A549 (cell line): Measurements from ENCODE around the gene TBCCD1. TPM values are rescaled to one million over a fixed set of nuclear protein-coding genes. Genes with fewer than 3 reads are reported as not detected.

Source experiments
- ATAC-seq, 2 experiments: fragments of 200-7000 bp in 1 of 2; fragments of >200 bp in 1 of 2; cut with Nextera tagmentation in 1 of 2; cut with Tn5 transposase in 1 of 2; 3 replicates each; pipeline versions ENCODE4 v1.8.0 to v1.9.1; 2018 to 2020; ENCODE audit warnings: mild to moderate bottlenecking in 1 of 2, moderate library complexity in 1 of 2
- CTCF ChIA-PET: fragments of 300-600 bp; sonication (Branson Sonifier 250); formaldehyde crosslinking; extraction: SDS; loops from one replicate; lab custom pipeline; 2021; ENCODE audit warnings: antibody characterized with exemption, inconsistent platforms; lab: Yijun Ruan, JAX
- POLR2A ChIA-PET: fragments of 350-600 bp; formaldehyde crosslinking; extraction: SDS; loops from one replicate; lab custom pipeline; 2021; ENCODE audit warnings: antibody characterized with exemption, inconsistent platforms; lab: Yijun Ruan, JAX
- DNase-seq, 2 experiments: peaks; one replicate each; pipeline versions ENCODE4 v3.0.0 to v3.0.0-alpha.2; 2011 to 2016; ENCODE audit warnings: low read depth in 1 of 2, low spot score in 1 of 2
- FAIRE-seq: peaks from 2 replicates; lab custom pipeline; 2011; peaks lifted over from hg19 to GRCh38; lab: Jason Lieb, UNC
- H3K27ac ChIP-seq, 2 experiments: fragments of >200 bp; sonication (Bioruptor Twin); formaldehyde crosslinking; 3 replicates each; pipeline ENCODE4 v1.5.1; 2016 to 2017
- H3K4me1 ChIP-seq: fragments of >200 bp; sonication (Bioruptor Twin); formaldehyde crosslinking; 3 replicates; pipeline ENCODE4 v1.6.1; 2016
- H3K4me2 ChIP-seq: fragments of >200 bp; sonication (Bioruptor Twin); formaldehyde crosslinking; 3 replicates; pipeline ENCODE4 v1.6.1; 2016
- H3K4me3 ChIP-seq: fragments of >200 bp; sonication (Bioruptor Twin); formaldehyde crosslinking; 3 replicates; pipeline ENCODE4 v1.5.1; 2016
- H3K9me3 ChIP-seq: fragments of >200 bp; sonication (Bioruptor Twin); formaldehyde crosslinking; 3 replicates; pipeline ENCODE4 v1.6.1; 2016
- BHLHE40 ChIP-seq: IDR thresholded peaks from 2 replicates; pipeline ENCODE4 v1.6.1; 2012; ENCODE audit warnings: low read depth, low read length, inconsistent platforms
- CBX2 ChIP-seq: fragments of 200-600 bp; sonication (generic); IDR thresholded peaks from 2 replicates; pipeline ENCODE4 v1.6.1; 2016; ENCODE audit warnings: low read depth, mild to moderate bottlenecking, borderline replicate concordance
- CHD4 ChIP-seq: fragments of 200-600 bp; sonication (generic); IDR thresholded peaks from 2 replicates; pipeline ENCODE4 v1.6.1; 2016; ENCODE audit warnings: antibody characterized with exemption, mild to moderate bottlenecking, borderline replicate concordance
- EHMT2 ChIP-seq: fragments of 200-600 bp; sonication (generic); IDR thresholded peaks from 2 replicates; pipeline ENCODE4 v1.6.1; 2016; ENCODE audit warnings: antibody characterized with exemption, low read depth, mild to moderate bottlenecking, moderate library complexity
- ESRRA ChIP-seq: fragments of 150-350 bp; IDR thresholded peaks from 2 replicates; pipeline ENCODE4 v1.6.1; 2014; ENCODE audit warnings: mild to moderate bottlenecking, low read length, borderline replicate concordance
- FOSB ChIP-seq: fragments of 250-450 bp; sonication (Bioruptor Pico); IDR thresholded peaks from 2 replicates; pipeline ENCODE4 v1.5.0; 2020; ENCODE audit warnings: mild to moderate bottlenecking, moderate library complexity
- FOSL2 ChIP-seq, 2 experiments: fragments of 450-650 bp in 1 of 2; fragments of >200 bp in 1 of 2; sonication (Bioruptor Twin) in 1 of 2; formaldehyde crosslinking; IDR thresholded peaks; 2 replicates each; pipeline versions ENCODE4 v1.5.0 to v1.6.1; 2016 to 2020; ENCODE audit warnings: mild to moderate bottlenecking in 1 of 2, moderate library complexity in 1 of 2
- FOXS1 ChIP-seq: fragments of 250-450 bp; sonication (Bioruptor Pico); IDR thresholded peaks from 2 replicates; pipeline ENCODE4 v1.5.0; 2020; ENCODE audit warnings: mild to moderate bottlenecking, moderate library complexity
- HDAC2 ChIP-seq: fragments of 200-600 bp; sonication (generic); IDR thresholded peaks from 2 replicates; pipeline ENCODE4 v1.6.1; 2016
- HEYL ChIP-seq: fragments of 250-450 bp; sonication (Bioruptor Pico); IDR thresholded peaks from 2 replicates; pipeline ENCODE4 v1.8.0; 2021; ENCODE audit warnings: mild to moderate bottlenecking, moderate library complexity
- HOXA7 ChIP-seq: fragments of 250-450 bp; sonication (Bioruptor Pico); IDR thresholded peaks from 2 replicates; pipeline ENCODE4 v1.5.0; 2020; ENCODE audit warnings: mild to moderate bottlenecking, moderate library complexity
- HOXB5 ChIP-seq: fragments of 250-450 bp; sonication (Bioruptor Pico); IDR thresholded peaks from 2 replicates; pipeline ENCODE4 v1.5.0; 2020; ENCODE audit warnings: mild to moderate bottlenecking, moderate library complexity
- JUN ChIP-seq, 2 experiments: fragments of >200 bp; sonication (Bioruptor Twin); formaldehyde crosslinking; IDR thresholded peaks; 2 replicates in 1 of 2; 3 replicates in 1 of 2; pipeline ENCODE4 v1.6.1; 2016 to 2017
- KDM1A ChIP-seq: fragments of 200-600 bp; sonication (generic); IDR thresholded peaks from 2 replicates; pipeline ENCODE4 v1.6.1; 2016; ENCODE audit warnings: low read depth, mild to moderate bottlenecking
- MAZ ChIP-seq: fragments of 150-350 bp; IDR thresholded peaks from 2 replicates; pipeline ENCODE4 v1.6.1; 2014; ENCODE audit warnings: antibody characterized with exemption, low read depth, low read length, borderline replicate concordance
- NFE2L2 ChIP-seq: fragments of 150-350 bp; conservative IDR thresholded peaks from 2 replicates; pipeline ENCODE4 v1.6.1; 2014; ENCODE audit warnings: low read length
- RARB ChIP-seq: fragments of 250-450 bp; sonication (Bioruptor Pico); IDR thresholded peaks from 2 replicates; pipeline ENCODE4 v1.8.0; 2021; ENCODE audit warnings: mild to moderate bottlenecking, moderate library complexity
- RCOR1 ChIP-seq: fragments of 150-350 bp; IDR thresholded peaks from 2 replicates; pipeline ENCODE4 v1.6.1; 2014; ENCODE audit warnings: antibody characterized with exemption, low read length, low read depth
- REST ChIP-seq: fragments of 200-600 bp; sonication (generic); IDR thresholded peaks from 2 replicates; pipeline ENCODE4 v1.6.1; 2016; ENCODE audit warnings: antibody characterized with exemption, mild to moderate bottlenecking, moderate library complexity
- RNF2 ChIP-seq: fragments of 200-600 bp; sonication (generic); IDR thresholded peaks from 2 replicates; pipeline ENCODE4 v1.6.1; 2016; ENCODE audit warnings: low read depth, mild to moderate bottlenecking, antibody characterized with exemption, moderate library complexity, borderline replicate concordance
- TP53 ChIP-seq: fragments of 250-450 bp; sonication (Bioruptor Pico); IDR thresholded peaks from 2 replicates; pipeline ENCODE4 v1.5.0; 2021; ENCODE audit warnings: mild to moderate bottlenecking, moderate library complexity
- ZC3H11A ChIP-seq: fragments of 450-650 bp; IDR thresholded peaks from 2 replicates; pipeline ENCODE4 v1.6.1; 2014; ENCODE audit warnings: antibody characterized with exemption, mild to moderate bottlenecking
- WGBS: methylation state at CpG from one replicate; pipeline ENCODE4 v1.1.6; 2017; ENCODE audit errors: missing lambda C conversion rate; 5-methylcytosine and 5-hydroxymethylcytosine counted together
- polyA plus RNA-seq, 4 experiments: library from polyadenylated mRNA; depleted of rRNA in 3 of 4; stranded (reverse); fragments of >200 nt; fragmentation: RNase III in 1 of 4; extraction: RNeasy Plus Mini Kit Qiagen cat#74134 plus additional on column Dnase treatment in 1 of 4; gene quantifications; 2 replicates in 3 of 4; 3 replicates in 1 of 4; pipeline ENCODE4 v1.2.3, GENCODE V29; 2011 to 2017
- TF ChIP-seq, protein P1 (sequence below): fragments of >200 bp; sonication (Bioruptor Twin); formaldehyde crosslinking; IDR thresholded peaks from 3 replicates; pipeline ENCODE4 v1.5.1; 2016
- TF ChIP-seq, protein P2 (sequence below): IDR thresholded peaks from 2 replicates; pipeline ENCODE4 v1.6.1; 2012
- TF ChIP-seq, protein P3 (sequence below): fragments of 250-450 bp; sonication (Bioruptor Pico); IDR thresholded peaks from 2 replicates; pipeline ENCODE4 v1.5.0; 2021; ENCODE audit warnings: mild to moderate bottlenecking, moderate library complexity, borderline replicate concordance

Gene TBCCD1
- polyA plus RNA-seq, 2 of the 4 experiments (the other 2 are of a cell fraction) = 5.8 to 11.4 TPM

DNA sequence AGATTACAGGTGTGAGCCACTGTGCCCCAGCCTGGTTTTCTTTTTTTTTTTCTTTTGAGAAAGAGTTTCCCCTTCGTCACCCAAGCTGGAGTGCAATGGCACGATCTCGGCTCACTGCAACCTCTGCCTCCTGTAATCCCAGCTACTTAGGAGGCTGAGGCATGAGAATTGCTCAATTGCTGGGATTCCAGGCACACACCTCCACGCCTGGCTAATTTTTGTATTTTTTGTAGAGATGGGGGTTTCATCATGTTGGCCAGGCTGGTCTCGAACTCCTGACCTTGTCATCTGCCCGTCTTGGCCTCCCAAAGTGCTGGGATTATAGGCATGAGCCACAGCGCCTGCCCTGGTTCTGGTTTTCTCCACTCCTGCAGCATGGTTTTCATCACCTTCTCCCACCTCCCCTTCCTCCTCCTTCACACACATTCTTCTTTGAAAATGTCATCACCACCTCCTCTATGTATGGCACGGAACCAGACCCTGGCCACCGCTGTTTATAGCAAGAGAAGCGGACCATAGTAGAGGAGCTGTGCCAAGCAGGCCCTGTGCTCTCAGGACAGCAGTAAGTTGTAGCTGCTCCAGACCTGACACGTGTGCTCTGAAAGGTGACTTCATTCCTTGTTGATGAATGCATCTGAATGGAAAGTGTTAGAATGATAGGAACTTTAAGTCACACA is 31.1 kb upstream of the TBCCD1 start (continued):
- no peak for TF ChIP-seq EHMT2
- no peak for TF ChIP-seq ESRRA
- TF ChIP-seq RNF2 = no peak
- TF ChIP-seq RCOR1 = no peak
- TF ChIP-seq CHD4 = no peak
- TF ChIP-seq NFE2L2 = no peak
- TF ChIP-seq, all 56 proteins: peak for 0

DNA sequence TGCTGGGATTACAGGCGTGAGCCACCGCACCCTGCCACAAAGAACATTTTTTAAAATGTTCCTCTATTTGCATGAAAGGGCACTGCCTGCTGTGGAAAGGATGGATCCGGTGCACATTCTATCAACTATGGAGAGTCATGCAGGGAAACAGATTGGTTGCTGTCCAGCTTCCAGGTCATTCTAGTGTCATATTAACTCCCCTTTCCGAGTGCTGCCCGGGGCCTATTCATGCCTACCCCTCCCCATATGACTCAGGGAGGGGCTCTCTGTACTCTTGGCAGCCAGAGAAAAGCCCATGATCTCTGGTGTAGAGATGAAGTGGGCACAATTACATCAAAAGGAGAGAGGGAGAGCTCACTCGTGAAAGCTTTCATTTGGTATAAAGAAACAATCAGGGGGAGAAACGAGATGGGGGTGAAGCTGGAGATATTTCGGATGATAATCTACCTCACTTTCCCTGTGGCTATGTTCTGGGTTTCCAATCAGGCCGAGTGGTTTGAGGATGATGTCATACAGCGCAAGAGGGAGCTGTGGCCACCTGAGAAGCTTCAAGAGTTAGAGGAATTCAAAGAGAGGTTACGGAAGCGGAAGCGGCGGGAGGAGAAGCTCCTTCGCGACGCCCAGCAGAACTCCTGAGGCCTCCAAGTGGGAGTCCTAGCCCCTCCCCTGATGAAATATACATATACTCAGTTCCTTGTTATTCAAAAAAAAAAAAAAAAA is 29.6 kb upstream of the TBCCD1 start:
- POLR2A ChIA-PET = no interaction called here
- ATAC-seq = no peak

More for the DNA sequence above, 29.6 kb upstream of the TBCCD1 start:
- peaks cover 17% of the 10 kb centered on the region; the same call in 2 of the 3 replicates for H3K4me1 ChIP-seq
- no peak for DNase-seq
- no peak overlapping the region for H3K4me2 ChIP-seq
- WGBS = 71% methylated on average over 17 of the region's 17 CpGs
- no peak overlapping the region; a peak in 1 of 6 replicates for H3K27ac ChIP-seq
- CTCF ChIA-PET = interaction anchor here (0.6 to 2.6 kb wide), 3 partner anchors 18 to 350 kb away, joined by 3 to 14 read pairs (median 10); no protein-coding TSS in a partner anchor
- no peak overlapping the region for H3K4me3 ChIP-seq
- no peaks in the 10 kb centered on the region for H3K9me3 ChIP-seq
- no peak for FAIRE-seq
- TF ChIP-seq CHD4 (no peak), REST (no peak), MAZ (no peak), KDM1A (no peak), ZC3H11A (no peak), HOXA7 (no peak), TP53 (CRISPR knock-in tag) (no peak), HOXB5 (no peak), HEYL (CRISPR knock-in tag) (no peak), CBX2 (no peak), BHLHE40 (no peak), HDAC2 (no peak), FOXS1 (CRISPR knock-in tag) (no peak), FOSB (no peak), RARB (CRISPR knock-in tag) (no peak), JUN (IDR thresholded peaks at IDR 0.05) (no peak), FOSL2 (IDR thresholded peaks at IDR 0.05) (no peak), FOSL2 (CRISPR knock-in tag; IDR thresholded peaks at IDR 0.05) (no peak)
- TF ChIP-seq, protein P1, sequence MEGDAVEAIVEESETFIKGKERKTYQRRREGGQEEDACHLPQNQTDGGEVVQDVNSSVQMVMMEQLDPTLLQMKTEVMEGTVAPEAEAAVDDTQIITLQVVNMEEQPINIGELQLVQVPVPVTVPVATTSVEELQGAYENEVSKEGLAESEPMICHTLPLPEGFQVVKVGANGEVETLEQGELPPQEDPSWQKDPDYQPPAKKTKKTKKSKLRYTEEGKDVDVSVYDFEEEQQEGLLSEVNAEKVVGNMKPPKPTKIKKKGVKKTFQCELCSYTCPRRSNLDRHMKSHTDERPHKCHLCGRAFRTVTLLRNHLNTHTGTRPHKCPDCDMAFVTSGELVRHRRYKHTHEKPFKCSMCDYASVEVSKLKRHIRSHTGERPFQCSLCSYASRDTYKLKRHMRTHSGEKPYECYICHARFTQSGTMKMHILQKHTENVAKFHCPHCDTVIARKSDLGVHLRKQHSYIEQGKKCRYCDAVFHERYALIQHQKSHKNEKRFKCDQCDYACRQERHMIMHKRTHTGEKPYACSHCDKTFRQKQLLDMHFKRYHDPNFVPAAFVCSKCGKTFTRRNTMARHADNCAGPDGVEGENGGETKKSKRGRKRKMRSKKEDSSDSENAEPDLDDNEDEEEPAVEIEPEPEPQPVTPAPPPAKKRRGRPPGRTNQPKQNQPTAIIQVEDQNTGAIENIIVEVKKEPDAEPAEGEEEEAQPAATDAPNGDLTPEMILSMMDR = no peak
- TF ChIP-seq, protein P2, sequence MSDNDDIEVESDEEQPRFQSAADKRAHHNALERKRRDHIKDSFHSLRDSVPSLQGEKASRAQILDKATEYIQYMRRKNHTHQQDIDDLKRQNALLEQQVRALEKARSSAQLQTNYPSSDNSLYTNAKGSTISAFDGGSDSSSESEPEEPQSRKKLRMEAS = no peak
- TF ChIP-seq, protein P3, sequence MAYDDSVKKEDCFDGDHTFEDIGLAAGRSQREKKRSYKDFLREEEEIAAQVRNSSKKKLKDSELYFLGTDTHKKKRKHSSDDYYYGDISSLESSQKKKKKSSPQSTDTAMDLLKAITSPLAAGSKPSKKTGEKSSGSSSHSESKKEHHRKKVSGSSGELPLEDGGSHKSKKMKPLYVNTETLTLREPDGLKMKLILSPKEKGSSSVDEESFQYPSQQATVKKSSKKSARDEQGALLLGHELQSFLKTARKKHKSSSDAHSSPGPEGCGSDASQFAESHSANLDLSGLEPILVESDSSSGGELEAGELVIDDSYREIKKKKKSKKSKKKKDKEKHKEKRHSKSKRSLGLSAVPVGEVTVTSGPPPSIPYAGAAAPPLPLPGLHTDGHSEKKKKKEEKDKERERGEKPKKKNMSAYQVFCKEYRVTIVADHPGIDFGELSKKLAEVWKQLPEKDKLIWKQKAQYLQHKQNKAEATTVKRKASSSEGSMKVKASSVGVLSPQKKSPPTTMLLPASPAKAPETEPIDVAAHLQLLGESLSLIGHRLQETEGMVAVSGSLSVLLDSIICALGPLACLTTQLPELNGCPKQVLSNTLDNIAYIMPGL (CRISPR knock-in tag) = no peak
